Caco-2 (cell line): ENCODE results near the gene GDPD4. TPM values are rescaled to one million over a fixed set of nuclear protein-coding genes. Genes with fewer than 3 reads are reported as not detected.

Experiments
- BruUV-seq: library from RNA; stranded (reverse); fragments of 400-500 nt; replicated peaks from 2 replicates; lab custom pipeline; 2021; lab: Mats Ljungman, UMichigan
- CTCF ChIA-PET: fragments of 300-600 bp; sonication (Branson Sonifier 250); formaldehyde crosslinking; loops from one replicate; lab custom pipeline; 2022; ENCODE audit warnings: antibody characterized with exemption; lab: Charles Lee
- POLR2A ChIA-PET: fragments of 300-600 bp; sonication (Branson Sonifier 250); formaldehyde crosslinking; loops from one replicate; lab custom pipeline; 2022; ENCODE audit warnings: antibody characterized with exemption; lab: Charles Lee
- DNase-seq, 2 experiments: peaks; one replicate each; pipeline versions ENCODE4 v3.0.0 to v3.0.0-alpha.2; 2020 to 2022
- H3K27me3 ChIP-seq: replicated peaks from 2 replicates; pipeline ENCODE4 v1.6.0; 2011; ENCODE audit warnings: low read length; ENCODE audit not compliant: control insufficient read depth, insufficient read depth
- H3K36me3 ChIP-seq: 2 replicates; pipeline ENCODE4 v1.5.1; 2011; ENCODE audit warnings: low read length; ENCODE audit not compliant: control insufficient read depth, insufficient read depth
- H3K4me1 ChIP-seq: fragments of 250-450 bp; sonication (Bioruptor Pico); 2 replicates; pipeline ENCODE4 v1.5.1; 2020; ENCODE audit warnings: mild to moderate bottlenecking
- H3K4me3 ChIP-seq: 2 replicates; pipeline ENCODE4 v1.5.1; 2011; ENCODE audit warnings: low read depth, mild to moderate bottlenecking, control low read depth, low read length
- H3K9me3 ChIP-seq: fragments of 250-450 bp; sonication (Bioruptor Pico); 2 replicates; pipeline ENCODE4 v1.5.1; 2020; ENCODE audit warnings: mild to moderate bottlenecking, moderate library complexity
- H3K27ac Mint-ChIP-seq: one replicate; pipeline ENCODE4 v1.8.0; 2022; ENCODE audit warnings: mixed read lengths; ENCODE audit not compliant: unreplicated experiment
- H3K27me3 Mint-ChIP-seq: one replicate; pipeline ENCODE4 v1.8.0; 2022; ENCODE audit warnings: mixed read lengths; ENCODE audit not compliant: insufficient read depth, unreplicated experiment
- H3K36me3 Mint-ChIP-seq: one replicate; pipeline ENCODE4 v1.8.0; 2022; ENCODE audit warnings: mild to moderate bottlenecking, mixed read lengths; ENCODE audit not compliant: insufficient read depth, unreplicated experiment
- H3K4me1 Mint-ChIP-seq: one replicate; pipeline ENCODE4 v1.8.0; 2022; ENCODE audit warnings: low read depth, mixed read lengths; ENCODE audit not compliant: unreplicated experiment
- H3K4me3 Mint-ChIP-seq: one replicate; pipeline ENCODE4 v1.8.0; 2022; ENCODE audit warnings: mild to moderate bottlenecking, moderate library complexity, mixed read lengths; ENCODE audit not compliant: unreplicated experiment
- H3K9me3 Mint-ChIP-seq: one replicate; pipeline ENCODE4 v1.8.0; 2022; ENCODE audit warnings: mixed read lengths; ENCODE audit not compliant: unreplicated experiment
- CTCF ChIP-seq, 2 experiments: fragments of 200-600 bp in 1 of 2; IDR thresholded peaks; 1 replicate in 1 of 2; 2 replicates in 1 of 2; pipeline versions ENCODE4 v1.5.1 to v1.8.0; 2011 to 2022; ENCODE audit warnings: antibody characterized with exemption in 1 of 2, control low read depth in 1 of 2, inconsistent platforms in 1 of 2, low read depth in 1 of 2, low read length in 1 of 2, mild to moderate bottlenecking in 1 of 2, moderate library complexity in 1 of 2; ENCODE audit not compliant: insufficient read depth in 1 of 2, severe bottlenecking in 1 of 2, unreplicated experiment in 1 of 2
- intact Hi-C: fragments of 100-400 bp; cut with micrococcal nuclease; formaldehyde crosslinking; loops from one replicate; pipeline ENCODE4 v1.10.0; 2022; ENCODE audit not compliant: unreplicated experiment
- total RNA-seq: library from RNA; stranded (reverse); gene quantifications from 2 replicates; pipeline ENCODE4 v1.2.3, GENCODE V29; 2022

The GDPD4 gene
- total RNA-seq, 1 experiment from 2014 or later = not detected

GRCh38 chr11:77299528-77299993 is 1.9 kb downstream of the GDPD4 start:
- no TSS peak for BruUV-seq
- Histone ChIP-seq H3K4me3 (no peak overlapping the region), H3K27me3 (no peaks in the 10 kb centered on the region), H3K9me3 (no peaks in the 10 kb centered on the region), H3K4me1 (peaks cover 5% of the 10 kb centered on the region; the same call in 1 of the 2 replicates), H3K36me3 (no peaks in the 10 kb centered on the region)
- no peak overlapping the region for H3K27ac Mint-ChIP-seq
- DNase-seq = no peak
- H3K4me3 Mint-ChIP-seq = no peak overlapping the region
- H3K9me3 Mint-ChIP-seq = no peaks in the 10 kb centered on the region
- no peaks in the 10 kb centered on the region for H3K27me3 Mint-ChIP-seq
- TF ChIP-seq CTCF (IDR thresholded peaks at IDR 0.05; ENCODE audit: insufficient read depth in 1 of 2, low read depth in 1 of 2, low read length in 1 of 2, severe bottlenecking in 1 of 2, unreplicated experiment in 1 of 2) = no peak
- H3K4me1 Mint-ChIP-seq = peaks cover 6% of the 10 kb centered on the region
- CTCF ChIA-PET = no interaction called here
- POLR2A ChIA-PET = no interaction called here
- intact Hi-C loops = no loop called here
- H3K36me3 Mint-ChIP-seq = no peaks in the 10 kb centered on the region

- TF ChIP-seq CTCF (IDR thresholded peaks at IDR 0.05; ENCODE audit: insufficient read depth in 1 of 2, low read depth in 1 of 2, low read length in 1 of 2, severe bottlenecking in 1 of 2, unreplicated experiment in 1 of 2) = no peak
- Histone ChIP-seq H3K4me3 (no peak overlapping the region), H3K4me1 (no peaks in the 10 kb centered on the region), H3K9me3 (no peaks in the 10 kb centered on the region), H3K27me3 (no peaks in the 10 kb centered on the region), H3K36me3 (no peaks in the 10 kb centered on the region)
- Mint-ChIP-seq H3K4me3 (no peak overlapping the region), H3K27me3 (peaks cover 6% of the 10 kb centered on the region), H3K9me3 (no peaks in the 10 kb centered on the region), H3K4me1 (no peaks in the 10 kb centered on the region), H3K27ac (no peak overlapping the region), H3K36me3 (no peaks in the 10 kb centered on the region)
- intact Hi-C loops = loop anchor here (5.0 kb wide), 1 partner anchor 97 kb away; no protein-coding TSS in a partner anchor
- ChIA-PET POLR2A (no interaction called here), CTCF (no interaction called here)
- BruUV-seq = no TSS peak
- no peak for DNase-seq
Observed at GRCh38 chr11:77294040-77294439, 7.4 kb downstream of the GDPD4 start.

GRCh38 chr11:77289737-77290136 is 11.7 kb downstream of the GDPD4 start:
- POLR2A ChIA-PET = no interaction called here
- Mint-ChIP-seq H3K4me3 (no peak overlapping the region), H3K9me3 (no peaks in the 10 kb centered on the region), H3K27me3 (peaks cover 10% of the 10 kb centered on the region), H3K27ac (no peak overlapping the region), H3K4me1 (no peaks in the 10 kb centered on the region), H3K36me3 (no peaks in the 10 kb centered on the region)
- BruUV-seq = no TSS peak
- CTCF ChIA-PET = no interaction called here
- Histone ChIP-seq H3K4me3 (no peak overlapping the region), H3K9me3 (no peaks in the 10 kb centered on the region), H3K36me3 (no peaks in the 10 kb centered on the region), H3K27me3 (no peaks in the 10 kb centered on the region; the same call in 1 of the 2 replicates), H3K4me1 (no peaks in the 10 kb centered on the region)
- no peak for DNase-seq
- TF ChIP-seq CTCF (IDR thresholded peaks at IDR 0.05; ENCODE audit: insufficient read depth in 1 of 2, low read depth in 1 of 2, low read length in 1 of 2, severe bottlenecking in 1 of 2, unreplicated experiment in 1 of 2) = no peak
- intact Hi-C loops = loop anchor here (5.0 kb wide), 1 partner anchor 92 kb away; no protein-coding TSS in a partner anchor
